ENCODE measurements around the gene CYB561D2. TPM values are rescaled to one million over a fixed set of nuclear protein-coding genes. Genes with fewer than 3 reads are reported as not detected.

CYB561D2 gene
- total RNA-seq, 1 donor from 2014 or later = 11.0 TPM

DNA sequence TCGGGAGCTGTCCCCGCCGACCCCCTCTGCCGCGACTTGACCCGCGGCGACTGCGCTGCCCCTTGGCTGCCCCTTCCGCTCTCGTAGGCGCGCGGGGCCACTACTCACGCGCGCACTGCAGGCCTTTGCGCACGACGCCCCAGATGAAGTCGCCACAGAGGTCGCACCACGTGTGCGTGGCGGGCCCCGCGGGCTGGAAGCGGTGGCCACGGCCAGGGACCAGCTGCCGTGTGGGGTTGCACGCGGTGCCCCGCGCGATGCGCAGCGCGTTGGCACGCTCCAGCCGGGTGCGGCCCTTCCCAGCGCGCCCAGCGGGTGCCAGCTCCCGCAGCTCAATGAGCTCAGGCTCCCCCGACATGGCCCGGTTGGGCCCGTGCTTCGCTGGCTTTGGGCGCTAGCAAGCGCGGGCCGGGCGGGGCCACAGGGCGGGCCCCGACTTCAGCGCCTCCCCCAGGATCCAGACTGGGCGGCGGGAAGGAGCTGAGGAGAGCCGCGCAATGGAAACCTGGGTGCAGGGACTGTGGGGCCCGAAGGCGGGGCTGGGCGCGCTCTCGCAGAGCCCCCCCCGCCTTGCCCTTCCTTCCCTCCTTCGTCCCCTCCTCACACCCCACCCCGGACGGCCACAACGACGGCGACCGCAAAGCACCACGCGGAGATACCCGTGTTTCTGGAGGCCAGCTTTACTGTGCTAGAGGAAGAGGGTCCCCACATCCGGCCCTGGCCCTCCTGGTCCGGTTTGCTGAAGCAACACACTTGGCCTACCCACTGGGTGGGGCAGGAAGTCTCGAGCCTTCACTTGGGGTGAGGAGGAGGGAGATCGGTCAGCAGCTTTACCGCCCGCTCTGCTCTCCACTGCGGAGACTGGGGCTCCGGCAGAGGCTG, 10.0 kb upstream of the CYB561D2 start, which contains the start of gene RASSF1:
Gene RASSF1 (minus strand): TSS at position 389 of the 882 bp plus-strand sequence. CDS start 31 bp downstream, at position 358.
- FAIRE-seq (no peak), DNase-seq (ENCODE audit: low spot score in 2 of 2) (no peak)

DNA sequence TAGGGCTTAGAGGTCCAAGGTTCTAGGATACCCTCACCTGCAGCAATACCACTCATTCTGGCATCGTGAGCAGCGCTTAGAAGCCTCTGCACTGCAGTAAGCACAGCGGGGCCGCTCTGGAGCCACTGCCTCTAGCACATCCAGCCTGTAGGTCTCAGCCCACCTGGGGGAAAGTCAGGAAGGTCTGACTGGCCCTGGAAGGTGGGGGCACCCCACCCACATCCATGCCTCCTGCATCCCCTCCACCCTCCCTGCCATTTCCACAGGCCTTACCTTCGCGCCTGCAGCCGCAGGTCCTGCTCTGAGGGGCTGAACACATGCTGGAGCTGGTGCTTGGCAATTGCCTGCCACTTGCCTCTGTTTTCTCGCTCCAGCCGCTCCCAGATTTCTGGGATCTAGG, 9.1 kb upstream of the CYB561D2 start:
- FAIRE-seq = no peak
- DNase-seq (ENCODE audit: low spot score in 2 of 2) = no peak

GRCh38 chr3:50341996-50342650, 8.5 kb upstream of the CYB561D2 start:
- DNase-seq (ENCODE audit: low spot score in 2 of 2) = no peak
- no peak for FAIRE-seq

DNA sequence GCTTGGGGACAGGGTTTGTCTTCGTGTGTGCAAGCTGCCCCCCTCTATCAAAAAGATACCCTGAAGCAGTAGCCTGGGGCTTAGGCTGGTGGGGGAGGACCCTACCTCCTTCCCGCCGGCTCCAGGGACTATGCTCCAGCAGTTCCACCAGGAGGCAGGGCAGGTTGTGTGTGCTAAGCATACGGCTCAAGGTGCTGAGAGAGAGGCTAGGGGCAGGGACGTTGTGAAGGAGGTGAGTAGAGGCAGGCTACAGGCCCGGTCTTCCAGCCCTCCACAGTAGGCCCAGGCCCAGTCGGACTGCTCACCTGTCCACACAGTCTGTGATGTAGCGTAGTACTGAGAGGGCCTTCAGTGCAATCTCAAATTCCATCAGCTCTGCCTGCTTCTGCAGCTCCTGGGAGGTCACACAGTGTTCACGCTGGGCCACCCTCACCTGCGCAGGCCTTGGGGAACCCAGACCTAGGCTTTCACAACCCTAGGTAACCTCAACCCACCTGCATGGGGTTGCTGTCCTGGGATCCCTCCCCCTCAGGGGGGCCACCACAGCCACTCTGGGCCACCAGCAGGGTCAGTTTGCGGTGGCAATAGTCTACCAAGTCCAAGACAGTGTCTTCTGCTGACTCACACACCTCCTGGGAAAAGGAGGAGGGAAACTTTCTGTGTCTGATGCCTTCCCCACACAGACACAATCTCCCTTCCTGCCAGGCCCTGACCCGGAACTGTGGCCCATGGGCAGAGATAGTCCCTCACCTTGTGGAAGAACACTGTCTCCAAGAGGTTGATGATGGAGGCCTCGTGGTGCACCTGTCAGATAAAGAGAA, 7.6 kb upstream of the CYB561D2 start:
- no peak for FAIRE-seq
- no peak for DNase-seq (ENCODE audit: low spot score in 2 of 2)

DNA sequence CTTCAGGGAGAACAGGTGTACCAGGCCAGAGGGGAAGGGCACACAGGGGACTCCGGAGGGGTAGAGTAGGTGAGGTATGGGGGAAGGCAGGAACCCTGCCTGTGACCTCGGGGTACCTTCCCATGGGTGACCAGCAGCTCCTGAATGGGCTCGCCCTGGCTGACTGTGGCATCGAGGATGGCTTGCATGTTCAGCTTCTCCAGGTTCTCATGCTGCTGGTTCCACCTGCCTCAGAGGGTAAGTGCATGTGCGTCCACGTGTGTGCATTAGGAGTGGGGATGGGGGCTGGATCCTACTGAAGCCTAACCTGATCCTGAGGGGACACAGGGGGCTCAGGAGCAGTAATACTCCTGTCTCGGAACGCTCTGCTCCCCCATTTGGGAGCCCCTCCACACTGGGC, 5.7 kb upstream of the CYB561D2 start:
- FAIRE-seq = no peak
- DNase-seq (ENCODE audit: low spot score in 2 of 2) = no peak

DNA sequence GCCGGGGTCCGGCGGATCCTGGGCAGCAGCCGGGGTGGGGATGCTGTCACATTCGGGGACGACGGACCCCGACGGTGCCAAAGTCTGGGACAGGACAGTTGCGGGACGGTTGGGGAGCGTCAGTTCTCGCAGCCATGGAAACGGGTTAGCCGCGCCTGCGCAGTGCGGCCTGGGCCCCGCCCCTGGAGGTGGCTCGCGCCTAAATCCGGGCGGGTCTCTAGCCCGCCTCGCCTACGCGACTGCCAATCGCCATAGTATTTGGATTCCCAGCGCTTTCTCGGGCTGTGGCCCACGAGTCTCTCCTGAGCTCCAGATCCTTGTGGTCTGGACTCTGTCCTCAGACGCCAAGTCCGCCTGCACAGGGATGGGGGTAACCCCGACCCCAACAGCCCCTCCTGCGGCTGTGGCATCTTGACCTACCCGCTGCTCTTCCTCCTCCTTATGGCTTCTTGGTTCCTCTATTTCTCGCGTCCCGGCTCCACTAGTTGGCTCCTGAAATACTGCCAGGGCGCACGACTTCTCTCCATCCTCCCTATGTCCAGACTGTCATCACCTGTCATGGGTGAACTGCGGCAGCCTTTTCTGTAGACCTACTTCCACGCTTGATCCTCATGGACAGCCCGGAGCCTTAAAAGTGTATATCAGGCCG, 5.0 kb upstream of the CYB561D2 start, which contains the start of gene ZMYND10:
Gene ZMYND10 (minus strand): TSS at position 147 of the 649 bp plus-strand sequence. CDS start 153 bp downstream, outside the sequence.
- FAIRE-seq = no peak
- DNase-seq (ENCODE audit: low spot score in 2 of 2) = peak in 1 of 2 donors; percentile 81

DNA sequence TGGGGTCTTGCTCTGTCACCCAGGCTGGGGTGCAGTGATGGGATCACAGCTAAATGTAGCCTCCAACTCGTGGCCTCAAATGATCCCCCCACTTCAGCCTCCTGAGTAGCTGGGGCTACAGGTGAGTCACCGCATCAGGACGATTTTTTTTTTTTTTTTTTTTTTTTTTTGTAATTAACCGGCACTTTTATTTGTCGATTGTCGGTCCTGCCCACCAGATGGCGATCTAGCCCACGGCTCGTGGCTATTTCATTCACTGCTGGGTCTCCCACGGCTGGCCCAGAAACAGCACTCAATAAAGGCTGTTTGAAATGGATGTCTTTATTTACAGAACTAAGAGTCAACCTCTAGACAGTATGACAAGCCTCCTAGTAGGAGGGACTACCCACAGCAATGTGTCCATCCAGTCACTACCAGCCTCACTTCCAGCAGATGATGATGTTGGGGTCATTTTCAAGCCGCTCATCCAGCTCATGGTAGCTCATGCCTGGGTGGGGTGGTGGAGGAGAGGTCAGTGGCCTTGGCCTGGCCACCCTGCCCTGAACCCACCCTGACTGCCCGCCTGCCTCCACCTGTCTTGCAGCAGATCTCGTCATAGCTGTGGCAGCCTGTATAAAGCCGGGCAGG, 3.4 kb upstream of the CYB561D2 start:
- FAIRE-seq (peak; percentile 15), DNase-seq (ENCODE audit: low spot score in 2 of 2) (peak; percentile 67 to 75)

- DNase-seq (ENCODE audit: low spot score in 2 of 2) = no peak
- FAIRE-seq = no peak
Observed at GRCh38 chr3:50350213-50350526, 492 bp upstream of the CYB561D2 start.

DNA sequence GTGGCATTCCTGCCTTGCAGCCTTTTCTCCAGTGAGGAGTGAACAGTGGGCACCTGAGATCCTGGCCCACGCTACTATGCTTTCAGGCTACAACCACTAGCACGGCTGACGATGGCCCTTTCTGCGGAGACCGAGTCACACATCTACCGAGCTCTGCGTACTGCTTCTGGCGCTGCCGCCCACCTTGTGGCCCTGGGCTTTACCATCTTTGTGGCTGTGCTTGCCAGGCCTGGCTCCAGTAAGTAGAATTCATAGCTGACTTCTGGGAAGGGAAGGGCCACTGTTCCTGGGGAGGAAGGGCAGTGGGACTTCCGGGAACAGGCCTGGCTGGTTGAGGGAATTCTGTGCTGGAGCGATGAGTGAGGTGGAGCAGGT, 648 bp downstream of the CYB561D2 start:
- no peak for FAIRE-seq
- no peak for DNase-seq (ENCODE audit: low spot score in 2 of 2)

GRCh38 chr3:50352781-50353180, 2.1 kb downstream of the CYB561D2 start:
- no peak for FAIRE-seq
- no peak for DNase-seq (ENCODE audit: low spot score in 2 of 2)

- no peak for DNase-seq (ENCODE audit: low spot score in 2 of 2)
- no peak for FAIRE-seq
Observed at GRCh38 chr3:50353245-50354004, 2.8 kb downstream of the CYB561D2 start.

DNA sequence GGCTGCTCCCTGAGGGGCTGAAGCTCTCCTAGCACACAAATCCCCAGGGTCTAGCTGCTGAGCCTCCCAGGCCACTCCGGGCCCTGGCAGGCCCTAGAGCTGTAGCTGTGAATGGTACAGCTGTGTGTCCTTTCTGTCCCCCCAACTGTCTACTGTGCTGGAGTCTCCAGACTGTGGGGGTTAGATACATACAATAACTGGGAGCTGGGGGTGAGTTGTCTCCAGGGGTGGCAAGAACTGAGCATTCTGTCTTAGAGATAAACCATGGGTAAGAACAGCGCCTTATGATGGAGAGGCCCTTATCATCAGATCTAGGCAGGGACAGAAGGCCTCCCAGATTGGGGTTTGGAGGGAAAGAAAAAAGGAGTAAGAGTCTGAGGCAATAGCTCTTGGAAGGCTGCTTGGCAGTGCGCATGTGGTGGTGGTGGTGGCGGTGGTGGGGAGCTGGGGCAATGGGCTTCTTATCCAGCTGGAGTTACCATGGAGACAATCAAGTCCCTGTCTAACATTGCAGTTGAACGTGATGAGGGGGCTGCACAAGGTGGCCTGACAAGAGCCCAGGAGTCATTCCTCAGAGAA, 3.6 kb downstream of the CYB561D2 start:
- DNase-seq (ENCODE audit: low spot score in 2 of 2) (no peak), FAIRE-seq (no peak)

DNA sequence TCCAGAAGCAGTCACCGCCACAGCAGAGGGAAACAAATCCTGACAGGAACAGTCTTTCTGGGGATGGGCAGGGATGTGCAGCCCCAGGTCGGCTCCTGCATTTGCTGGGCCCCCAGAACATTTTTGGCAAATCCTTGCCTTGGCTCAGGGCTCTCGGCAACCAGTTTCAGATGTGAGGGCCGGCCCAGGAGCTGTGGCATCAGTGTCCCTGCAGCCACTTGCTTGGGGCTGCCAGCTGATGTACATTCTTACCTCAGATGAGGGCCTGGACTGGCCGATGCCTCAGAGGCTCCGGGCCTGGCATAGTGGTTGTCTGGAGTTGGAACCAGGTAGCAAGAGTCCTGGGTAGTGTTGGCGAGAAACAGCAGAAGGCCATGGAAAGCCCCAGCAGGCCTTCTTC, 4.2 kb downstream of the CYB561D2 start:
- DNase-seq (ENCODE audit: low spot score in 2 of 2) (no peak), FAIRE-seq (no peak)

DNA sequence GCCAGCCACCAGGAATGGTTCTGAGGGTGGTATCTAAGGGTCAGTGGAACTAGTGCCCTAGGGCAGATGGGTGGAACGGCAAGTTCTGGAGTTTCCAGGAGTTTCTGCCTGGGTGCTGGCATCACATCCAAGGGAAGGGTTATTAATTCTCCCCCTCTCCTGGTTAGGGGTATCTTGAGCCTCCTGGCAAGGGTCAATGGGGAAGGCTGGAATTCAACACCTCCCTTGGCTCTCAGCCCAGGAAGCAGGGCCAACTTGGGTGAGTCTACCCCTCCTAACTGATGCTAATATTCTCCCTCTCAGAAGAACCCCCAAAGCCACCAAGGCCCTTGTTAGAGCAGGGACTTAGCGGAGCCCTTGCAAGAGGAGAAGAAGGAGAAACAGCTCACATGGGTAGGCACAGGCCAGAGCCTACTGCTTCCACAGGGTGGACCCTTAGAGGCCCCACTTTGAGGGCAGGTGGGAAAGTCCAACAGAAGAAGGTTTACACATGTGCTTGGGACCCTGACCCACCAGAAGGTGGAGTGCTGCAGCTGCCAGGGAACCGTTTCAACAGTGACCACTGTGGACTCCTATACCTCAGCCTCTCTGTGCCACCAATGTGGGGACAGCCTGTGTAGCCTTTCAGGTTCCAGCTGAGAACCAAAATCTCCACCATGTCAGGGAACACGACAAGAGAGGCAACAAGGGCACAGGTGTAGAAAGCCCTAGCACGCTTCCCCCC, 5.3 kb downstream of the CYB561D2 start:
- no peak for FAIRE-seq
- no peak for DNase-seq (ENCODE audit: low spot score in 2 of 2)

DNA sequence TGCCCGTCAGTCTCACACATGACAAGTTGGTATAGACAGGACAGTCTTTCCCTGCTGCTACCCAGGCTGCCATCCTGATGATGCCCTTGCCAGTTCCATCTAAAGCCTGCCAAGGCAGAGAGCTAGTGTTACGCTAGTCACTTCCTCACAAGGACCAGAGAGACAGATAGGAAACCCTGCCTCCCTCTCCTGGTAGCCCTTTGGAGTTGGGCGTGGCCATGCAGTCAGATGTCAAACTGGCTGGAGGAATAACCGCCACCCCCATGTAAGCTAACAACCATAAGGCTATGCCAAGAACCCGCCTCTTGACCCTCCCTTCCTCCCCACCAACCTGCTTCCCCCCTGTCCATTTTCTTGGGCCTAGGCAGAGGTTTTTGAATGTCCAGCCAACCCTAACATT, 5.9 kb downstream of the CYB561D2 start:
- no peak for DNase-seq (ENCODE audit: low spot score in 2 of 2)
- no peak for FAIRE-seq

GRCh38 chr3:50357481-50357880, 6.8 kb downstream of the CYB561D2 start:
- DNase-seq (ENCODE audit: low spot score in 2 of 2) (no peak), FAIRE-seq (no peak)

- FAIRE-seq = no peak
- no peak for DNase-seq (ENCODE audit: low spot score in 2 of 2)
Observed at GRCh38 chr3:50358355-50358910, 7.8 kb downstream of the CYB561D2 start.
